Sigmoid colon (tissue), 3 donors: Measurements from ENCODE around the gene PRTFDC1.

Source experiments
- POLR2A ChIP-seq, 2 donors: fragments of 450-650 bp; IDR thresholded peaks; one replicate each; pipeline ENCODE4 v1.6.1; 2016; ENCODE audit warnings: antibody characterized with exemption in 2 of 2, mild to moderate bottlenecking in 2 of 2, moderate library complexity in 2 of 2
- TF ChIP-seq, protein P1 (sequence below), 4 experiments: fragments of 450-650 bp in 3 of 4; fragments of 200-600 bp in 1 of 4; IDR thresholded peaks; one replicate each; pipeline ENCODE4 v1.5.1; 2016 to 2019; ENCODE audit warnings: antibody characterized with exemption in 4 of 4, mild to moderate bottlenecking in 3 of 4, moderate library complexity in 2 of 4

GRCh38 chr10:24893127-24893526 is 59.3 kb downstream of the PRTFDC1 start:
- TF ChIP-seq POLR2A (IDR thresholded peaks at IDR 0.05): no peak
- TF ChIP-seq, protein P1, sequence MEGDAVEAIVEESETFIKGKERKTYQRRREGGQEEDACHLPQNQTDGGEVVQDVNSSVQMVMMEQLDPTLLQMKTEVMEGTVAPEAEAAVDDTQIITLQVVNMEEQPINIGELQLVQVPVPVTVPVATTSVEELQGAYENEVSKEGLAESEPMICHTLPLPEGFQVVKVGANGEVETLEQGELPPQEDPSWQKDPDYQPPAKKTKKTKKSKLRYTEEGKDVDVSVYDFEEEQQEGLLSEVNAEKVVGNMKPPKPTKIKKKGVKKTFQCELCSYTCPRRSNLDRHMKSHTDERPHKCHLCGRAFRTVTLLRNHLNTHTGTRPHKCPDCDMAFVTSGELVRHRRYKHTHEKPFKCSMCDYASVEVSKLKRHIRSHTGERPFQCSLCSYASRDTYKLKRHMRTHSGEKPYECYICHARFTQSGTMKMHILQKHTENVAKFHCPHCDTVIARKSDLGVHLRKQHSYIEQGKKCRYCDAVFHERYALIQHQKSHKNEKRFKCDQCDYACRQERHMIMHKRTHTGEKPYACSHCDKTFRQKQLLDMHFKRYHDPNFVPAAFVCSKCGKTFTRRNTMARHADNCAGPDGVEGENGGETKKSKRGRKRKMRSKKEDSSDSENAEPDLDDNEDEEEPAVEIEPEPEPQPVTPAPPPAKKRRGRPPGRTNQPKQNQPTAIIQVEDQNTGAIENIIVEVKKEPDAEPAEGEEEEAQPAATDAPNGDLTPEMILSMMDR (IDR thresholded peaks at IDR 0.05): no peak
